CD4-positive, alpha-beta T cell treated with Interleukin-4 for 1 hour (primary cell): ENCODE measurements around the gene RNF14.

Experiments
- DNase-seq, 2 donors: peaks; one replicate each; pipeline ENCODE4 v3.0.0-alpha.2; 2020 to 2022

Gene RNF14

DNA sequence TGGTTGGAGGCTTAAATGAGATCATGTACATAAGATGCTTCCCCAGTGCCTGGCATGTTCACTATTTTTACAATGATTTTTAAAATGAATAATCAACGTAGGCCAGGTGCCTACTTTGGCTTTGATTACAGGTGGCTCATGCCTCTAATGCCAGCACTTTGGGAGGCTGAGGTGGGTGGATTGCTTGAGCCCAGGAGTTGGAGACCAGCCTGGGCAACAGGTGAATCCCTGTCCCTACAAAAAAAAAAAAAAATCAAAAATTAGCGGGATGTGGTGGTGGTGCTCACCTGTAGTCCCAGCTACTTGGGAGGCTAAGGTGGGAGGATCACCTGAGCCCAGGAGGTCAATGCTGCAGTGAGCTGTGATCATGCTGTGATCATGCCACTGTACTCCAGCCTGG lies 20.1 kb upstream of the RNF14 start:
- no peak for DNase-seq

DNA sequence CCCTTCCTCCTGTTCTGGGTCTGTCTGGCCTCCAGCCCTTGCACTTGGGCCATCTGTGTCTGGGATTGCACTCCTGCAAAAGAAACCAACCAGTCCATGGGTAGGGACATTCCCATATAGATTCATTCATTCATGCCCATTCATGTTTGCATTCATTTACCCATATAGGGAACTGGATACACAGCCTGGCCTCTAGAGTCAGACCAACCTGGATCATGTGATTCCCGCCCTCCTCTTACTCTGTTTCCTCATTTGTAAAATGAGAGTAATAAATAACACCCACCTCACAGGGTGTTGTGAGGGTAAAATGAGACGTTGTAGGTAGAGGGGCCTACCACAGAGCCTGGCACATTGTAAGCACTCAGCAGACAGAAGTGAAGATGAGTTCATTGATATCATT lies 19.4 kb upstream of the RNF14 start:
- no peak for DNase-seq

DNA sequence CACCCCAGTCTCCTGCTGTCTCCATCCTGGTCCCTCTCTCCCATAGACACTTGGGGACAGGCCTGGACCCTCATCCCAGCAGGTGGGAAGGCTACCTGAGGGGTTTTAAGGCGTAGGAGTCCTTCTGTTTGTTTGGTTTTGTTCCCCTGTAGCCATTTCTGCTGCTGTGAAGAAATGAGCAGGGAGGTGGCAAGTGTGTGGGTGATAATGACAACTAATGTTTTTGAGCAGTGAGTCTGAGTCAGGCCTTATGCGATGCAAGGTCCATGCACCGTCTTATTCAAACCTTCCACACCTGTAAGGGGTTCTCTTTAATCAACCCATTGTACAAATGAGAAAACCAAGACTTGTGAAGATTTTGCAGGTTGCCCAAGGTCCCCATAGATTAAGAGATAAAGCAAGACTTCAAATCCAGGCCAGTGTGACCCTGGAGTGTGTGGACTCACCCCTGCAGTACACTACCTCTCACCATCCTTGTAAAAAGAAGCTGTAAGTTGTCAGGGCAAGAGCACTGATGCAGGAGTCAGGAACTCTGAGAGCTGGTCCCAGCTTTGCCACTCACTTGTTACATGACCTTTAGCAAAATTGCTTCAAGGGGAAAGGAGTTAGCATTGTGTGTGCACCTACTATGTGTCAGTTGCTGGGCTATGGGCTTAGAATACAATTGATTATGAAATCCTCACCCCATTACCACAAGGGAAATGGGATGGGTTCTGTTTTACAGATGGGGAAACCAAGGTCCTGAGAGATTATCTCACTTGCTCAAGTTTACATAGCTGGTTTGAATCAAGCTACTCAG lies 18.5 kb upstream of the RNF14 start:
- no peak for DNase-seq

DNA sequence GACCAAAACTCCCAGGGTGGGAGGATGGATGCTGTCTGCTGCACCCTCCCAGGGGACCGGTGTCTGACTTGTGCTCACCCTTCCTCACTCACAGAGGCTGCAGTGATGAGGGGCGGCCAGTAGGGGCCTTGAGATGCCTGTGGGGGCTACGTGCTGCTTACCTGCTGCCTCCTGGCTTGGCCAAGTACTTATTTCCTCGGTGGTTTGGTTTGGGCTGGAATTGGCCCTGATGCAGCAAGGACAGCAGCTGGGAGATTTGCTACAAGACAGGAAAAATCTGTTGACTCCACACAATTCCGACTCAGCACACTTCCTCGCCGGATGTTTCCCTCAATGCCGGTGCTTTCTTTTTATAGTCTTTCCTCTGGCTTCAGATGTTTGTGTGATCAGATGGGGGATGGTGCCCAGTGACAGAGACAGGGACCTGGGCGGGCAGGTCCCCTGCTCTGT lies 17.5 kb upstream of the RNF14 start:
- peak; percentile 32 to 35 for DNase-seq

DNA sequence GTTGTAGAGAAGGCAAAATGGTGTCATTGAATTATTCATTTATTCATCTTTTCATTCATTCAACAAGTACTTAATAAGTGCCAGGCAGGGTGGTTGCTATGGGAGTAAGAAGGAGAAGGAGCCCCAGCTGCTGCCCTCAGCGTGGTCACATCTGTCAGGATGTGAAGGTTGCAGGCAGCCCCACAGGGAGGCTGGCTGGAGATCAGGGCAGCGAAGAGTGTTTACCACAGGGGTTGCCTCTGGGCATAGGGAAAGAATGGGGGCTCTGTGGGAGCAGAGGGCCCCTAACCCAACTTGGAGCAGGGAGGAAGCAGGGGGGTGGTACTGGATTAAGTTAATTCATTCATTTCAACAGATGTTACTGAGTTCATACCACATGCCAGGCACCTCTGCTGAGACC lies 16.9 kb upstream of the RNF14 start:
- DNase-seq, result no peak

DNA sequence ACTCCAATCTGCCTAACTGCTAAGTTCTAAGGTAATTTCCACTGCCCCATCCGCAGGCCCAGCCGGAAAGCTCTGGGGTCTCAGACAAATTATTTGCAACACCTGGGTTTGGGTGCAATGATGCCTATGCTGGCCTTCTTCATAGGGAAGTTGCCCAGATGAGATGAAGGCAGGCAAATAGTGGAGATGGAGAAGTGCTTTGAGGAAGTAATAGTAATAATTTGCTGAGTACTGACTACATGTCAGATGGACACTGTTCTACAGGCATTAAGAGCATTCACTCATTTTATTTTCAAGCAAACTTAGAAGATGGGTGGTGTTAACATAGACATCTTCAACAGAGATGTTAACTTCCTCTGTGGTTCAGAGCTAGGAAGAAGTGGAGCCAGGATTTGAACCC lies 14.7 kb upstream of the RNF14 start:
- no peak for DNase-seq

DNA sequence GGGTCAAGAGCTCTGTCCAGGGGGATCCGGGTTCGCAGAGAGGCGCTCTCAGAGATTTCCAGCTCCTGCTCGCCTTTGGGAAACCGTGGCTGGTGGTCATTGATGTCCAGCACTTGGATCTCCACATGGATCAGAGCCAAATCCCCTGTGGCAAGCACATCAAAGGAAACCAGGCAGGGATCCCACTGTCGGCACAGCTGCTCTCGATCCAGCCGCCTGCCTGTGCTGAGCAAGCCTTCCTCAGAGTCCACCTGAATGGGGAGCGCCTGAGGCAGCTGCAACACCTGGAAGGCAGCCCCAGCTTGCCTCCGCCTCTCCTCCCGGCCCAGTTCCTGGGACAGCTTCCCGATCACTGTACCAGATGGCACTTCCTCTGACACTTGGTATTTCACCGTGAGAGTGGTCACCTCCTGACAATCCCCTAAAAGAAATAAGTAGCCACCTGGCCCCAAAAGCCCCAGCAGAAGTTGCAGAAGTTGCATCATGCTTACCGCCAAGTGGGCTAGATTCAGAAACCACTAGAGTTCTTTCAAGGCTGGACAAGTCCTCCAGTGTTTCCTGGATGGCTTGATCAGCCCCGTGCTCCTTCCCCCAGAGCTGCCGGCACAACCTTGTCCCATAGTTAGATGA lies 11.4 kb upstream of the RNF14 start:
- no peak for DNase-seq

DNA sequence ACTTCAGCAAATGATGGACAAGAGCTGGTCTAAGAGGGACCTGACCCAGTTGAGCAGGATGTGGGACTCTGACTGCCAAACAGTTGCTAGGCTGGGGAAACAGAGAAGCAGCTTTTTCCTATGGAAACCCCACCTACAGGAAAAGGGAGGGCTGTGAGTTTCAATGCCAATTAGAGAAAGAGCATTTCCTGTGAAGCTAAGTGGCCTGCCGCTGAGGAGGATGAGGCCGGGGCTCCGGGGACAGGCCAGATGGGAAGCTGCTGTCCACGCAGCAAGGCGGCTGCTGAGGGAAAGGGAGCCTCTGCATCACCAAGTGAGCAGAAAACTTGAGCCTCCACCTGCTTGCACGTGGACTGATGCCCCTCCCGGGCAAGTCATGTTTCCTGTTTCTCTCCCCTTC lies 10.8 kb upstream of the RNF14 start, which contains the start of gene PCDH12:
Gene PCDH12, minus strand, starts transcription at position 90 of the 400 bp plus-strand sequence. CDS start 351 bp downstream, outside the sequence.
- peak in 1 of 2 donors; percentile 16 for DNase-seq

DNA sequence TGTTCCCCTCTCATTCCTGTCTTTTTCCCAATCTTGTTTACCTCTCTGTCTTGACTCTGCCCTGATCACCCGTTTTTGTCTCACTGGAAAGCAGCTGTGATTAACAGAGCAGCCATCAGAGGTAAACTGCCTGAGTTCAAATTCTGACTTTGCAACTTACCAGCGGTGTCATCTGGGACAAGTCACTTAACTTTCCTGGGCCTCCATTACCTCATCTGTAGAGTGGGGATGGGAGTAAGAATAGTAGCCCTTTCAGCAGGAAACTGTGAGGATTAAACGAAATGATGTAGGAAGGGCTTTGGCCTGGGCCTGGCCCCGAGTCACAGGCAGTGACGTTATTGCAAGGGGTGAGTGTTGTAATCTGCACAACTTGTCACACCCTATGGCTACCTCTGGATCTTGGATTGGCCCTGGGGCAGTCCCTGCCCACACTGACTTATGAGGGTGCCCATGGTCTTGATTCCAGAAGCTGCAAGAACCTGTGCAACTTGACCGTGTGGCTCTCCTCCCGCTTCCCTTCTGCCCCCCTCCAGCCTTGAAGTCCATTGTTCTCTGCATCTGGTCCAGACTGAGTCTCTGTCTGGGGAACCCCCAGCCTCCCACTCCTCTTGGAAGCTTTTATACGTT lies 10.2 kb upstream of the RNF14 start:
- DNase-seq, result peak in 1 of 2 donors; percentile 69

DNA sequence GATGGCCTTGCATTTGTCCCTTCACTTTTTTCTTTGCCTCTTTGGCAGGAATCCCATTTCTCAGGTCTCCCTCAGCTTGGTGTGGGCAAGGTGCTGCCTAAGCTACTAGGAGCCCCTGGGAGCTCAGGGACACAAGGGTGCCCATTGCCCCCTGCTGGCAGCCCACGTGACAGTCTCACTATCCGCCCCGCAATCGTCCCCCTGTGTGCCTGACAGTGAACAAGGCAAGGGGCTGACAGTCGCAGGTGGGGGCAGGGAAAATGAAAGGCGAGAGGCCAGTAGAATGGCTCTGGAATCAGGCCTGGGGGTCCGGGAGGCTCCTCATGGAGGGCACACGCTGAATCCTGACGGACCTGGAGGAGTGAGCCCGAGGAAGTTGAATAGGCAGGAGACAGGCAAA lies 8.9 kb upstream of the RNF14 start:
- peak in 1 of 2 donors; percentile 19 for DNase-seq

DNA sequence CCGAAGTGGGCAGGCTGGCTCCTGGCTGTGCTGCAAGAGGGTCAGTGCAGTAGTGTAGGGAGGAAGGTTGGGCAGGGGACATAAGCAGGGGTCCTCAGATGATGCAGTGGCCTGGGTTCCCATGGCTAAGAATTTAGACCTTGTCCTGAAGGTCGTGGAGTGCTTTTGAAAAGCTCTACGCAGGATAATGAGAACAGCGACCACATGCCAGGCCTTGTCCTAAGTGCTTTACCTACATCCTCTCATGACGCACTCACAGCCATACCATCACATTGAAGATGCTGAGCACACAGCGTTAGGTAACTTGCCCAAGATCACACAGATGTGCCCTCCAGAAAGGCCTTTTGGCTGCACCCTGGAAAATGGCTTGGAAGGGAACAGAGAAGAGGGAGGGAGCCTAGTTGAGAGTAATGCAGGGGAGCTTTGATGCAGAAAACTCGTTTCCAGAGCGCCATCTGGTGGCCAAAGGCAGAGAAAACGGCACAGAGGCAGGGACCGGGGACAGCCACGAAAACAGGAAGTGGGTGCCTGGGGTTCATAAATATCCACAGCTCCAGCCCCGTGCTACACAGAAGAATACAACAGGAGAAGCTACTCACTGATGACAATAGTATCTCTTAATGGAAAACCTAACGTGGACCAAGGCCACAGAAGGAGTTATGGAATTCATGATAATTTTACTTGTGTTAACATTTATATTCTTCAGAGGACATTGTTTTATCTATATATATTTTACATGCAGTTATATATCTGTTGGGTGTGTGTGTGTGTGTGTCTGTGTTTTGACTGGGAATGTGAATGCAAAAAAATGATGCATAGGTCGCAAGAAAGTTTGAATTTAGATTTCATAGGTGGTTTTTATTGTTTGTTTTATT lies 8.2 kb upstream of the RNF14 start:
- DNase-seq, result peak; percentile 91

DNA sequence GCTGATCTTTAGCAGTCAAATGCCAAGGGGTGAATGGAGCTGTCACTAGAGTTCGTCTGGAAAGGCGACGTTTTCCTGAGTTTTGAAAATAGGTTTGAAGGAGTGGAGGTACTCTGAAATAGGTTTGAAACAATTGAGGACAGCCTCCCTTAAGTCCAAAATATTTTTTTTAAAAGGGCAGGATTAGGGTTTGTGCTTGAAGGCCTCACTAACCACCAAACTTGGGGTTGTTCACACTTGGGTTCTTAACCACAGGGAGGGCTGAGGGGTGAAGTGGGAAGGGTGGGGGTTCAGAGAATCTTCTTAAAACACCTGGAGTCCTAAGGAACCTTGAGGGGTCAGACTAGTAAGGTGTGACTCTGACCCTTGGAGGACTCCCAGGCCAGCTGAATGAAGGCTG lies 7.4 kb upstream of the RNF14 start:
- no peak for DNase-seq

DNA sequence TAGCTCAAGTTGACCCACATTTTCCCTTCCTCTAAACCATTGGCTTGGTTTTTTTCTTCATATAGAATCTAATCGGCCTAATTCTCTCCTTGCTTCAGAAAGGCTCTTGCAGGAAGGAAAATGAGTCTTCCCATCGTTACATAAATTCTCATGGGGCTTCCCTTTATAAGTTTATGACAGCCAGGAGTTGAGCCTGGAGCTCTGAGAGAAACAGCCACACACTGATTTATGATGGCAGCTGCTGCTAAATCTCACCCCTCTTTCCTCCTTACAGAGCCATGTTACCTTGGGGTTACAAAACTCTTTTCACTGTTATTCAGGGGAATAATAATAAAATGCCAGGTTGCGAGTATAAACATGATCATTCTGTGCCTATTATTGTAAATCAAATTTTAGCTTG lies 5.2 kb upstream of the RNF14 start:
- DNase-seq, result no peak

DNA sequence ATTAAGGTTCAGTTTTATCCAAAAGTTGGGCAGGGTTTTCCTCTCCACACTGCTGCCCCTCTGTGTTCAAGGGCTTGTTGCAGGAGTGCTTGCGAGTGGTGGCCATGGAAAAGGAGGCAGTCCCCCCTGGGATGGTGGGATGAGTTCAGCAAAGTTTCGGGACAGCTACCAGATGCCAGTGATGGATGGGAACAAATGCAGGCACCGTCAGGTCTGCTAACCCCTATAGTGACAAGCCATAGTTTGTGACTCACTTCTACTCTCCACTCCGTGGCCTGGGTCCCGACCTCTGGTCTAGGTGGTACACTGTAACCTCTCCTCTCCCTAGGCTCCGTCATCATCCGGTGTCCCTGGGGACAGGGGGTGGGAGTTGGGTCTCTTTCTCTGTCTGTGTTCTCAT lies 3.8 kb upstream of the RNF14 start:
- DNase-seq, result no peak

DNA sequence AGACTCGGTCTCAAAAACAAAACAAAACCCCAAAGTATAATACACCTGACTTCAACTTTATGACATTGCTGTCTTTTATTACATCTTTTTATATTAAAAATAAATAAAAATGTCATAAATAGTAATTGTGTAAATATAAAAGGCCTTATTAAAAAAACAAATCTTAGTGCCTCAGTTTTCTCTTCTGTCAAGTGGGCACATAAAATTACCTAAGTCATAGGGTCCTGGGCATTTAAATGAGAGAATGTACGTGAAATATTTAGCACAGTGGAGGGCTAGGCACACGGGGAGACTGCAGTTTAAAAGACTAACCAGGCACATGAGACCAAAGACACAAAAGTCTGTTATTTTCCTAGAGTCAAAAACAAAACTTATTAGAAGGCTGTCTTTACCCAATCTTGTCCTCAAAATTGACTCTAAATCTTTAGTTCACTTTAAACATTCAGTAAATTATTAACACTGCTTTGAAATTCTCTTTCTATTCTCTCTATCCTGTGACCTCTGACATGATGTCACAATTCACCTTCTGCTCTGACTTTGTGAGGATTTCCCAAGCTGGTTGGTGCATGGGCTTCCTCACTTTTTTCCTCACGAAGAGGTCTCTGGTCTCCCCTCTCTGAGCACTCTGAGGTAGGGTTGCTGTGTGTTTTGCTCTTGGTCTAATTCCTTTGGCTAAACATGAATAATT lies 2.5 kb upstream of the RNF14 start:
- no peak for DNase-seq

DNA sequence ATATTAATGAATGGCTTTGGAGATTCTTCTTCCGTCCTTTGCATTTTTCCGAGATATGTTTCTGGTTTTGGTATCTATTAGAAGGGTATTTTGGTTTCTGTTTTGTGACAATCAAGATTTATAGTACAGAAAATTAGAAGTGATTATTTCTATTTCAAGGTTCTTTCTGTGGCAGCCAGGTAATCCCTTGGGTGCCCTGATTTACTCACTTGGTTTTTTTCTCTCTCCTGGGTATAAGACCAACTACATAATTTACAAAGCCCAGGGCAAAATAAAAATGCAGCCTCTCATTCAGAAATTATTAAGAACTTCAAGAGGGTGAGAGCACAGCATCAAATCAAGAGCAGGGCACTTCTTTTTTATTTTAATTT lies 2.0 kb upstream of the RNF14 start:
- no peak for DNase-seq

DNA sequence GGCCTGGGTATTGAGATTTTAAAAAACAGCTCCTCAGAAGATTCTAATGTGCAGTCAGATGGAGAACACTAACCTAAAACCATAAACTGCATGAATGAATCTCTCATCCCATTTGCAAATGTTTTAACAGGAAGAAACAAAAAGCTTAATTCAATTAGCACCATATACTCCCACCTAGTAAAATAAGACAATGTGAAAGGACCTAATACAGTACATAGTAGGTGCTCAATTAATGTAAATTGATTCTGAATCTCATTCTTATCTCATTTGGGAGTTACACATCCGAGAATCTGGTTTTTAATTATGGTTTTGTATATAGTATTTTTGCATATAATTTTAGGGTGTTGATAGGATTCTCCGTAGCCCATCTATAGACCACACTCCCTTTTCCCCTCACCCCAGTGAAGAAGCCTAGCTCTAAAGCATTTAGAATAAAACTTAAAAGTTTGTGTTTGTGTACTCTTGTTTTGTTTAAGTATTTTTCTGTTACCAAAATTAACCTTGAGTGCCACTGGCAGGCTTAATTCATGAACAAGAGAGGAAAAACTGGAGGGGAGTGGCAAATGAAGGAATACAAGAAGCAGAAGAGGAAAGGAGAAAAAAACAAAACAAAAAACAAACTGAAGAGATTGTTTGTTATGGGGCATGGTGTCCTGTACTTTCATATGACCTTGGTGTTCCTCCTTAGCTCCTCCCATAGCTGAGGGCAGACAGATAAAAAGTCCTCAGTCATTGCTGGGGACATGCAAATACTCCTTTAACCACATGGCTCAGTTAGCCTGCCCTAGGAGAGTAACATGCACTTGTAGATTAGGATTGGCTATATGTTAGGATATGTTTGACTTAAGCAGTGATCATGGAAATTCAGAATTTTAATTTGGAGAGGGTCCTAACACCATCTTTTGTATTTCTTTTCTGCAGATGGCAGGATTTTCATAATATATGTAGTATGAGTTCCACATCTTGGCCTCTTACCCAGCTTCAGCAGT lies 1.2 kb downstream of the RNF14 start:
- peak in 1 of 2 donors; percentile 16 for DNase-seq

DNA sequence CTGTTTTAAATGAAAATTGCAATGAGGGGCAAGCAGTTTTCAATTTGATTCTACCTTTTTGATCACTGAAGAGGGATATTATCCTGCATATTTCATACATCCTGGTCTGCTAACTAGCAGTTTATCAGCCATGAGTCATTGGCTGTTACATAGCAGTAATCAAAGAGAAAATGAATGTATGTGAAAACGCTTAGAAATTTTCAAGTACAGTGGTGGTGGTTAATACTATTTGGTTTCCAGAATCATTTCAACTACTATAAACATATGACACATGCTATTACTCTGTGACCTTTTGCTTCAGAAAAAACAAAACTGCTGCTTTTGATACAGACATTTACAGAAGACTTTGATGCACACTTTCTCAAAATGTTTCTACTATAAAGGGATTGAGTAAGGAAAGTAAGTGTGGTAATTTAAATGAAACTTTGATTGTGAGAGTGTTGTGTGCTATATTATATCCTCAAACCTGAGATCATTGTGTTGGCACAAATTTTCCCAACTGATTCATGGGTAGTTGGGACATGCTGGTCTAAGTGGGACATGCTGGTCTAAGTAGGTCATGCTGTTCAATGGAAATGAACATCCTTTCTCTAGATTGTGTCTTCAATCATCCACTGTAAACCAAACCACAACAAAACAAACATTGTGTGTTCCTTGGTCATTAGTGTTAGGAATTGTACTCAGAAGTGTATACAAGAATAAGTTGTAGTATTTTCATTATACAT lies 5.1 kb downstream of the RNF14 start:
- no peak for DNase-seq

DNA sequence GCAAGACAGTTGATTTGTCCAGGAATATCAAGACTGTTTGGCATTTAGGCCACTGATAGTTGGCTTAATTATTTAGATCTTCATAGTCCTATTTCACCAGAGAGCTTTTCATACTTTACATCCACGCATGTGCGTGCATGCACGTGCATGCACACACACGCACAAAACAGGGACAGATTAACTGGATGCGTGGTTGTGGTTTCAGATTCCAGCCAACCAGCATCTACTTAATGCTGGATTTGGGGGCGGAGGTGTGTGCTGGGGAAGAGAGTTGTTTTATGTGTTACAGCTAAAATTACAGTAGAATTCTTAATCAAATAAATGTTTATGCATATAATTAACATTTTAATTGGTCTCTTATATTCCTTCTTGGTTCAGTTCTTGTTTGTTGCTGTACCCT lies 7.3 kb downstream of the RNF14 start:
- no peak for DNase-seq

DNA sequence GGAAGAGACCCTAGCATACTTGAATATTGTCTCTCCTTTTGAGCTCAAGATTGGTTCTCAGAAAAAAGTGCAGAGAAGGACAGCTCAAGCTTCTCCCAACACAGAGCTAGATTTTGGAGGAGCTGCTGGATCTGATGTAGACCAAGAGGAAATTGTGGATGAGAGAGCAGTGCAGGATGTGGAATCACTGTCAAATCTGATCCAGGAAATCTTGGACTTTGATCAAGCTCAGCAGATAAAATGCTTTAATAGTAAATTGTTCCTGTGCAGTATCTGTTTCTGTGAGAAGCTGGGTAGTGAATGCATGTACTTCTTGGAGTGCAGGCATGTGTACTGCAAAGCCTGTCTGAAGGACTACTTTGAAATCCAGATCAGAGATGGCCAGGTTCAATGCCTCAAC lies 9.5 kb downstream of the RNF14 start:
- no peak for DNase-seq
